ENCODE measurements around the gene ECE1.

ECE1 gene

DNA sequence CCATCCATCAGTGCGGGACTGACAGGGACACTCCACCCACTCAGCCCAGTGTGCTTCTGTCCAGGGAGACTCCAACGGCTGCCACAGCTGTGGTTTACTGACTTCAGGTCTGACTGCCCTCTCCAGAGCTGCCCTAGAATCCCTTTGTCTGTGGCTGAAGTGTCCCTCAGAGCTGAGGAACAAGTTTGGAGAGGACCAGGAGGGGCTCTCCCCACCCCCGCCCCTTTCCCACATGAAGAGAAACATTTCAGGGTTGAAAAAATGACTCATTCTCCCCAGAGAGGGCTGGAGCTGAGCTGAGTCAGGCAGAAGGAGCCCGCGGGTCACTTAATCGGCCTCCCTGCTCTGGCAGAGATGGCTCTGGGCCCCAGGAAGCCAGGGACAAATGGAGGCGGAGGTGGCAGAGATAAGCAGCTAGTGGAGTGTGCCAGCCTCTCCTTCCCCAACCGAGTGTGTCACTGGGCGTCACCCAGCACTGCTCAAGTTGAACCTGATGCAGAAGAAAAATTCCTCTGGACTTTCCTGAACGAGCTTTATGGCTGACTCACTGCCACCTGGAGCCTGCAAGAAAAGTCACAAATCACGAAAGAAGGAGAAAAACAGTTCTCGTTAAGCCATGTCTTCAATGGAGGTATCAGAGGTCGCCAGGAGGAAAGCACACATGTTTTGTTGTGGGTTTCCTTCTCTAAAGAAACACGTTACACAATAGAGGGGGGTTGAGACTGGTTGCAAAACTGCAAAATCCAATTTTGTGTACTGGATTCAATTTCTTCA is 34.3 kb upstream of the ECE1 start:
- DNase-seq (ENCODE audit: extremely low read depth, low read depth) = peak; percentile 72
- TF ChIP-seq, protein P1, sequence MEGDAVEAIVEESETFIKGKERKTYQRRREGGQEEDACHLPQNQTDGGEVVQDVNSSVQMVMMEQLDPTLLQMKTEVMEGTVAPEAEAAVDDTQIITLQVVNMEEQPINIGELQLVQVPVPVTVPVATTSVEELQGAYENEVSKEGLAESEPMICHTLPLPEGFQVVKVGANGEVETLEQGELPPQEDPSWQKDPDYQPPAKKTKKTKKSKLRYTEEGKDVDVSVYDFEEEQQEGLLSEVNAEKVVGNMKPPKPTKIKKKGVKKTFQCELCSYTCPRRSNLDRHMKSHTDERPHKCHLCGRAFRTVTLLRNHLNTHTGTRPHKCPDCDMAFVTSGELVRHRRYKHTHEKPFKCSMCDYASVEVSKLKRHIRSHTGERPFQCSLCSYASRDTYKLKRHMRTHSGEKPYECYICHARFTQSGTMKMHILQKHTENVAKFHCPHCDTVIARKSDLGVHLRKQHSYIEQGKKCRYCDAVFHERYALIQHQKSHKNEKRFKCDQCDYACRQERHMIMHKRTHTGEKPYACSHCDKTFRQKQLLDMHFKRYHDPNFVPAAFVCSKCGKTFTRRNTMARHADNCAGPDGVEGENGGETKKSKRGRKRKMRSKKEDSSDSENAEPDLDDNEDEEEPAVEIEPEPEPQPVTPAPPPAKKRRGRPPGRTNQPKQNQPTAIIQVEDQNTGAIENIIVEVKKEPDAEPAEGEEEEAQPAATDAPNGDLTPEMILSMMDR (IDR thresholded peaks at IDR 0.05; ENCODE audit: low read depth, low read length) = no peak

DNA sequence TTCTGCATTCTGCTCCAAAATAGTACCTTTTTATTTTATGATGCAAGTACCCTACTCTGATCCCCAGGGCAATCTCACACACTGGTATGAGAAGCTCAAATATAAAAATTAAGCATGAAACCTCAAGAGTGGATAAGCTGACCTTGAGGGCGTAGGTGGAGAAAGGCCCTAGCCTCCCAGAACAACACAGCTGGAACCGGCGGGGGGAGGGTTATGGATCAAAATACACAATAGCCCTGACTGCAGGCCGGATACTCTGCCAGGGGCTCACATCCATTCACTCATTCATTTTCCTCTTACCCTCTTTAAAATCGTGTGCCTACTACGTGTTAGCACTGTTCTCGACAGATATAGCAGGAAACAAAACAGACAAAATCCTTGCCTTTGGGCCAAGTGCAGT is 32.8 kb upstream of the ECE1 start:
- DNase-seq (ENCODE audit: extremely low read depth, low read depth) = no peak
- TF ChIP-seq, protein P1 (IDR thresholded peaks at IDR 0.05; ENCODE audit: low read depth, low read length) = no peak

DNA sequence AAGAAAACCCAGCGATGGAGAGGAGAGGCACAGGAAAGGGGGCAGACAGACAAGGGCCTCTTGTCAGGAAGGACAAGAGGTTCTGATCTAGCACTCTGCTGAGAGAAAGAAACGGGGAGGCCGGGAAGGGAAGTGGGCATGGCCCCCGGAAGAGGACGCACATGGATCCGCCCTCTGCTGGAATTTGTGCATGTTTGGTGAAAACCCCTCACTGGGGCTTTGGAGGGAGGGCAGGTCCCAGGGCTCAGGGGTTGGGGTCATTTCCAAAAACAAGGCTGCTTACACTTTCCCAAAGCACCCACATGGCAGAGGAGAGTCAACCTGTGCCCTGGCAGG is 32.4 kb upstream of the ECE1 start:
- DNase-seq (ENCODE audit: extremely low read depth, low read depth) = no peak
- TF ChIP-seq, protein P1 (IDR thresholded peaks at IDR 0.05; ENCODE audit: low read depth, low read length) = no peak

DNA sequence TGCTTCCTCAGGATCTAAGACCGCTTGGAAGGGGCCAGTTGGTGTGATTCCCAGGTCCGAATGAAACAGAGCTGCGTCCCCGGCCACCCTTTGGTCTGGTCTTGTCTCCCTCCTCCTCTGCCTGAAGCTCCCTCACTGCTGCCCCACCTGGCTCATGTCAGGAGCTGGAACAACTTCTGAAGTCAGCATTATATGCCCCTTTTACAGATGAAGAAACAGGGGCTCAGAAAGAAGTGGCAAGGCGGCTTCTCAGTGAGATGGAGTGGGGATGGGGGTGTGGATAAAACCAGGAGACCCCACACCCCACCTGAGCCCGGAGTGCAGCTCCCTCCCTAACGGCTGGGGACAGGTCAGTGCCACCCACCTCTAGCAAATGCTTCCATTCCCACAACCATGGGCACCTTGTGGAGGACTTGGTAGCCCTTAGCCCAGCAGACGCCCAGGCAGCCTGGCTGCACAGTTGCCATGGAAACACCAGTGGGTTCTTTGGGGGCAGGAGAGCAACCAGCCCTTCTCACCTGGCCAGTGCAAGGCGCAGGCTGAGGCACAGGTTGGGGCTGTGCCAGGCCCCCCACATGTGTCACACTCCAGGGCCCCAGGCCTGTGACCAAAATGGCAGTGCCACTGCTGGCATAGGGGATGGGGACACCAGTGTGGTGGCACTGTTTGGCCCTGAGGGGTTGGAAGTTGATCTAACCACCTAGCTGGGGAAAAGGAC is 31.9 kb upstream of the ECE1 start:
- TF ChIP-seq, protein P1 (IDR thresholded peaks at IDR 0.05; ENCODE audit: low read depth, low read length) = no peak; the same call in 1 of the 2 replicates
- DNase-seq (ENCODE audit: extremely low read depth, low read depth) = no peak

DNA sequence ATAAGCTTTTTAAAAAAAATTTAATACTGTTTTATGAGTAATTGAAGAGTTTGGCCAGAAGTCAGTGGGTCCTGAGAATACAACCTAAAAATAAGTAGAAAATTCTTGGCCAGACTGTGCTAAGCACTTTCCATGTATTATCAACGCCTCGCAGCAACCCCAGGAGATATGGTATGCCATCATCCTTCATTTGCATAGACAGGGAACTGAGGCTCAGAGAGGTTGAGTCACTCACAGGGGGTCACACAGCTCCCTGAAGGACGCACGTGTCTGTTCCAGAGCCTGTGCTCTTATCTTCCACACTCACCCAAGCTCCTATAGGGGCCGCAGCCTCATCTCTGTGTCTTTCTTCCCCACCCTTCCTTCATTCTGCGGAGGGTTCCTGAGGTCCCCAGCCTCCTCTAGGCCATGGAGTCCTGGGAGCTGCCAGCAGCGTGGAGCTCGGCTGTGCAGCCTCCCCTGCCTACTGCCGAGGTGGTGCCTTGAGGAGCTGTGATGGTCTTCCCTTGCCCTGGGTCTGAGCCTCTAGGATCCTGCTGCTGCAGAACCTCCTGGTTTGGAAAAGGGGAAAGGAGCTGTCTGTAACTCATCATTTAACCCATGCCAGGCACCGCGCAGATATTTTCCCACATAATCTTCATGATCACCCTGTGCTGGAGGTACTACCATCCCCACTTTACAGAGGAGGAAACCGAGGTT is 30.3 kb upstream of the ECE1 start:
- TF ChIP-seq, protein P1 (IDR thresholded peaks at IDR 0.05; ENCODE audit: low read depth, low read length) = no peak
- DNase-seq (ENCODE audit: extremely low read depth, low read depth) = no peak

DNA sequence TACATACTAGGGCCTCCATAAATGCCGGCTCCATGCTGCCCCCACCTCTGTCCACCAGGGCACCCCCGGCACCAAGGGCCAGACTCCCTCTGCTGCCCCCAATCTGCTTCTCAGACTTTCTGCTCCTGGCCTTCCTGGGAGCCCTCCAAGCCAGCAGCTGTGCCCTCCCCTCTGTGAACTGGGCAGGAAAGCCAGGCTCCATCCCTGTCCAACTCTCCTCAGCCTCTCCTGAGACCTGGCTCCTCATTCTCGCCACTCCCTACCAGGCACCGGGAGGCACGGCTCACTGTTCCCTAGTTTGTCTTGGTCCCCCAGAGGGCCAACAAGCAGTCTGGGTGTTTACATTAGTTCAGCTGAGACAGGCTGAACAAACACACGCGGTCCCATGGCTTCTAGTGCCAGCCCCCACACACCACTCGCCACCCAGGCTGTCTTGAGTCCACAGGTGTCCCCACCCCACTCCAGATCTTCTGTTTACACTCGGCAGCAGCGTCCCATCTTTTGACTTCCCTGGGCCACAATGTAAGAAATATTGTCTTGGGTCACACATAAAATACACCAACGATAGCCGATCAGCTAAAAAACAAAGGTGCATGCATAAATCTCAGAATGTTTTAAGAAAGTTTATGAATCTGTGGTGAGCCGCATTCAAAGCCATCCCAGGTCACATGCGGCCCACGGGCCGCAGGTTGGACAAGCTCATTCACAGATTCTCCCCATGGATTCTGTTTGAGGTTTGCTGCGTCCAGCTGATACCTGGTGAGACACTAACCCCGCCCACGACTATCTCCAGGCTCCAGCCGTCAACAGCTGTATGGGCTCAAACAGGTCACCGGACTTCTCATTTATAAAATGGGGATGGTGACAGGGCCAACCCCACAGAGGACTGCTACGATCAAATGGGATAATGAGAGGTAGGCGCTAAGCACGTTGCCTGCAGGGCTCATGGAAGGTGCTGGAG is 29.5 kb upstream of the ECE1 start:
- TF ChIP-seq, protein P1 (IDR thresholded peaks at IDR 0.05; ENCODE audit: low read depth, low read length) = peak; percentile 2; the same call in 1 of the 2 replicates
- DNase-seq (ENCODE audit: extremely low read depth, low read depth) = no peak
